GM19452 (cell line): ENCODE results near the gene ADCY4.
A peak's percentile ranks its signal among the peaks of the same experiment; 100 is the strongest.

Experiments
- ATAC-seq: cut with Tn5 transposase; IDR thresholded peaks from one replicate; pipeline ENCODE4 v1.9.1; 2021; ENCODE audit not compliant: unreplicated experiment

The ADCY4 gene

DNA sequence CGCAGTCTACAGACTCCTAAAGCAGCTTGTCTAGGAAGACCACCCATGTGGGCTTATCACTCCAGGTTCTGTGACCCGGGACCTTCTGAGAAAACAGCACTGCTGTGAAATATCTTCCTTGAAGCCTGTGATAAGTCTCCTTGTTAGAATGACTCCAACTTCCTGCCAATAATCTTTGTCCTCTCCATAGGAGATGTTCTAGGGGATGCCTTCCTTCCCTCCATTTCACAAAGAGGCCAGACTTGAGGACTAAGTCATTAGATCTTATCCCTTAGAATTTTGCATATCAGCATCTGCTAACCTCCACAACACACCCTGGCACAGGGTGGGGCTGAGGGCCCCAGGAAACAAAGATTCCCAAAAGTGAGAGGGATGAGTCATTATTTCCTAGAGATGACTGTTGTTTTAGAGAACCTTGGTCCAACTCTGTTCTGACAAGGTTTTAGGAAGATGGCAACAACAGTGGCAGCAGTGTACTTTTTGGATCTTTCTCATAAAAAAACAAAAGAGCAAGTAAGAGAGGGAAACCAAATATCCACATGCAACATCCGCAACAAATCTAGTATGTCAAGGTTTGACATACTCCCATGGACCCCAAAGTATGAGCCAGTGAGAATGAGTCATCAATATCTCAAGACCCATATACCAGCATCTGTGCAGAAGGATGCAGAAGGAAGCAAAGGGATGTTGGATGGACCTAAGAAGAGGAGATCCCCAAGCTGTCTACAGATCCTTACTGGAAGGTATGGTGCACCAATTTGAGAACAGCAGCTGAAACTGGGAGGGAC is 17.5 kb downstream of the ADCY4 start:
- ATAC-seq, result no peak

DNA sequence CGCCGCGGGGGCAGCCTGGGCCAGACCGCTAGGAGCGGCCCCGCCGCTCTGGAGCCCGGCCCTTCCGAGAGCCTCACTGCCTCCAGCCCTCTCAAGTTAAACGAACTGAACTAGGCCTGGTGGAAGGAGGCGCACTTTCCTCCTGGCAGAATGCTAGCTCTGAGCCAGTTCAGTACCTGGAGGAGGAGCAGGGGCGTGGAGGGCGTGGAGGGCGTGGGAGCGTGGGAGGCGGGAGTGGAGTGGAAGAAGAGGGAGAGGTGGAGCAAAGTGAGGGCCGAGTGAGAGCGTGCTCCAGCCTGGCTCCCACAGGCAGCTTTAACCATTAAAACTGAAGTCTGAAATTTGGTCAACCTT is 18.3 kb downstream of the ADCY4 start:
- ATAC-seq, result no peak

DNA sequence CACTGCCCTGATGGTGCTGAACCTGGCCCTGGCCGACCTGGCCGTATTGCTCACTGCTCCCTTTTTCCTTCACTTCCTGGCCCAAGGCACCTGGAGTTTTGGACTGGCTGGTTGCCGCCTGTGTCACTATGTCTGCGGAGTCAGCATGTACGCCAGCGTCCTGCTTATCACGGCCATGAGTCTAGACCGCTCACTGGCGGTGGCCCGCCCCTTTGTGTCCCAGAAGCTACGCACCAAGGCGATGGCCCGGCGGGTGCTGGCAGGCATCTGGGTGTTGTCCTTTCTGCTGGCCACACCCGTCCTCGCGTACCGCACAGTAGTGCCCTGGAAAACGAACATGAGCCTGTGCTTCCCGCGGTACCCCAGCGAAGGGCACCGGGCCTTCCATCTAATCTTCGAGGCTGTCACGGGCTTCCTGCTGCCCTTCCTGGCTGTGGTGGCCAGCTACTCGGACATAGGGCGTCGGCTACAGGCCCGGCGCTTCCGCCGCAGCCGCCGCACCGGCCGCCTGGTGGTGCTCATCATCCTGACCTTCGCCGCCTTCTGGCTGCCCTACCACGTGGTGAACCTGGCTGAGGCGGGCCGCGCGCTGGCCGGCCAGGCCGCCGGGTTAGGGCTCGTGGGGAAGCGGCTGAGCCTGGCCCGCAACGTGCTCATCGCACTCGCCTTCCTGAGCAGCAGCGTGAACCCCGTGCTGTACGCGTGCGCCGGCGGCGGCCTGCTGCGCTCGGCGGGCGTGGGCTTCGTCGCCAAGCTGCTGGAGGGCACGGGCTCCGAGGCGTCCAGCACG is 18.9 kb downstream of the ADCY4 start:
- ATAC-seq, result no peak

DNA sequence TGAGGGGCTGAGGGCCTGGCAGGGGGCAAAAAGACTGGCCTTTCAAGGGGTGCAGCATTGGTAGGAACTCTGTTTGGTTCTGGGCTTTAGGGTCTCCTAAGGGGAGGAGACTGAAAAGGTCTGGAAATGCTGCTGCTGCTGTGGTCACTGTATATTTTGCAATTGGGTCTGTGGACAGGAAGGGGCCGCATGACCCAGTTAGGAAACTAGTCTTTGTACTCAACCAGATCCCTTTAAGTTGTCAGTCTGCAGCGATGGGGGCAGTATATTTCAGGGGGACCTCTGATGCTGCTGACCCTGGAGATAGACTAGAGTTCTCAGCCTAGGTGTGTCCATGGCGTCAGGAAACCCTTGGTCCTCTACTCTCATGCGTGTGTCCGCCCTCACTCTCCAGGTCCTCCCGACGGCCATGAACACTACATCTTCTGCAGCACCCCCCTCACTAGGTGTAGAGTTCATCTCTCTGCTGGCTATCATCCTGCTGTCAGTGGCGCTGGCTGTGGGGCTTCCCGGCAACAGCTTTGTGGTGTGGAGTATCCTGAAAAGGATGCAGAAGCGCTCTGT is 19.5 kb downstream of the ADCY4 start:
- ATAC-seq, result no peak

DNA sequence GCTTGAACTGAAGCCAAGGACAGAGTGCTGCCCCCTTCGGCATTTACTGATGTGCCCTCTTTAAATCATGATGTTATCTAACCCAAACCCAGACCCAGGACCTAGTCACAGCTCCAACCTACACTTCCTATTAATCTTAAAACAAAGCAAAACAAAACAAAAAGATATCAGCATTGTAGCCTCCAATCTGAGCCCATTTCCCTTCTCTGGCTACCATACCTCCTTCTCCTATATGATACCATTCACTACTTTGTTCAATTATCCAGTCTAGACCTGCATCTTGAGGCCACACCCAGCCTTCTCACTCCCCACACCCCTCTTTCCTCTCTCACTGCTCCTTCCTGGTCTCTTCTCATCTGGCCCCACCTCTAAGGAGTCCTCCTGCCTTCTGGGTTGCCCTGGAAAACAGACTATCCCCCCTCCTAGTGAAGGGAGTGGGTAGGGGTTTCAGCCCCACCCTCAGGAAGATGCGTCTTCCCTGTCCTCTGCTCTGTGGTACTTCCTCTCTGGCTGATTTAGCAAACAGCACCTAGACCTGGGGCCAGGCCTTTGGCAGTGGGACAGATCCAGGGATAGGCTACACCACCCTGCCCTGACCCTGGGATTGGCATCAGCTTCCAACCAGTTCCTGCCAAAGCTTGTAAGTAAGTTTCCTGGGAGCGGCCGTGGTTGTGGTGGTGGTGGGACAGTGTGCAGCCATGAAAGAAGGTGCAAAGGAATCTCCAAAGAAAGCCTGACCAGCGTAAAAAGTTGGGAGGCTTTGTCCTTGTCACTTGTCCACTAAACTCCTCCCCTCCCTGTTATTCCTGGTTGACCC is 20.3 kb downstream of the ADCY4 start:
- no peak for ATAC-seq

DNA sequence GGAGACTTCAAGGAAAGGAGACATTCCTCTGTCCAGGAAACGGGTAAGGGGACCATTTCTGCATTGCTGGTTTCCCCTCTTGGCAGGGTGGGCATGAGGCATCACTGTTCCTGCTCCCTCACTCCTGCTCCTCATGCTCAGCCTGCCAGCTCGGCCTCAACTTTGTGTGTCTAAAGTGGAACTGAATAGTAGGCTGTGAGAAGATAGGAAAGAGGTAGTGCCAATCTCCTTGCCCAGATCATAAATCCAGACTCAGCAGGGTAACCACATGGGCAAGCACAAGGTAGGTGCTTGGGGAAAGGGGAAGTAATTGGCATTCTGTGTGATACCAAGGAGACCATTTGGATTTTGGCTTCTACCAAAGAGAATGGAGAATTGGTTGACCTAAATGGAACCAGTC is 21.0 kb downstream of the ADCY4 start:
- no peak for ATAC-seq

DNA sequence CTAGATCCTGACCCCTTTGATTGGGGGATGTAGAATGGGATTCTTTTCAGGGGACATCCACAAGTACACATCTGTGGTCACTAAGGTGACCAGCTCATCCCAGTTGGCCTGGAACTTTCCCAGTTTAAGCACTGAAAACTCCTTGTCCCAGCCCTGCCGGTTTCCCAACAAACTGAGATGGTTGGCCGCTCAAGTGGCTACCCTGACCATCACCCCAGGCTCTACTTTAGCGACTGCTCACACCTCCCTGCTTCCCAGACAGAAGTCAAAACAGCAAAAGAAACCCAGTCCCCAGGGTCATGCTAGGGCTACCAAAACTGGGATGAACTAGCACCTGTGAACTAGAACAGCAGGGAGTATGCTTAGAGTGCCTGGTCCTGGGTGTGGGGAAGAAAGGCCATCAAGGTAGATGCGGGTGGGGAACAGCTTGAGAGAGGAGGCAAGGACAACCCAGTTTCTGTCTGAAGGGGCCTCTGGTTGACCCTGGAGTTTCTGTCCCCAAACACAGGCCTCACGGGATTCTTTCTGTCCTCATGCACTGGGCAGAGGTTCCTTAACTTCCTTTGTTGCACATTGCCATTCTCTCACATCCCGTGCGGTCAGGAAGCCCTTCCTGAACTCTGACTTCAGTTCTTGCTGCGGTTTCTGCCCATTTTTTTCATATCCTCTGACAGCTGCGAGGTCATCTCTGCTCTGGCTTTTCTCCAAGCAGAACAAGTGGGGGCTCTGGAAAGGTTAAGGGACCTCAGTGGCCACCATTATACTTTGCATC is 21.9 kb downstream of the ADCY4 start:
- no peak for ATAC-seq

DNA sequence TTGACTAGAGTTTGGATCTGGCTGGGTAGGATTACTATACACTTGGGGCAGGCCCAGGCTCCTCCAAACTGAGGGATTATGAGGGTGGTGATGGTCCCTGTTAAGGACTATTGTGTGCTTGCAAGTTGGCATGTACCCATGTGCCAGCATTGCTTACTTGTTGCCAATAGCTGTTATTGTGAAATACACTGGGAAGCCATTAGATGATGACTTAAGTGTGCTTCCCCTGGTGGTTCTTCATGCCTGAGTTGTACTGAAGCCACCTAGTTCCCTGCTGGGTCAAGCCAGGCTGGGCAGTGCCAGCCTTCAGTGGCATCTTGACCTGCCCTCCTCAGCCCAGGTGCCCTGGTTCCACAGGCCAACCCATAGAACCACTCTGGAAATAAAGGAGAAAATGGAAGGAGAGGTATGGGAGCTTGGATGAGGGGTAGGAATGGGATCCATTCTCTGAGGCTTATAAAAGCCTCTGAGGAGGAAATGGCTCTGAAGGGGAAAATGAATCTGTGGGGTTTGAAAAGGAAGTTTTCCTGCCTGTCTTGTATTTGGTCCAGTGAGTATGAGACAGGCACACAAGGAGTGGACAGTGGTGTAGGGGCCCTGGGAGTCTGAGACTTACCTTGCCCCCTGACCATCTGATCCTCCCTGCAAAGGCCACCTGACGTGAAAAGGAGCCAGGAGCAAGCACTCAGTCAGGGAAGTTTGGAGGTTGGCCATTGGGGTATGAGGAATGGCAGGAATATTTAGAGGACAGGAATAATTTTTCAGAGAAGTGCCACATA is 22.8 kb downstream of the ADCY4 start:
- ATAC-seq, result no peak

DNA sequence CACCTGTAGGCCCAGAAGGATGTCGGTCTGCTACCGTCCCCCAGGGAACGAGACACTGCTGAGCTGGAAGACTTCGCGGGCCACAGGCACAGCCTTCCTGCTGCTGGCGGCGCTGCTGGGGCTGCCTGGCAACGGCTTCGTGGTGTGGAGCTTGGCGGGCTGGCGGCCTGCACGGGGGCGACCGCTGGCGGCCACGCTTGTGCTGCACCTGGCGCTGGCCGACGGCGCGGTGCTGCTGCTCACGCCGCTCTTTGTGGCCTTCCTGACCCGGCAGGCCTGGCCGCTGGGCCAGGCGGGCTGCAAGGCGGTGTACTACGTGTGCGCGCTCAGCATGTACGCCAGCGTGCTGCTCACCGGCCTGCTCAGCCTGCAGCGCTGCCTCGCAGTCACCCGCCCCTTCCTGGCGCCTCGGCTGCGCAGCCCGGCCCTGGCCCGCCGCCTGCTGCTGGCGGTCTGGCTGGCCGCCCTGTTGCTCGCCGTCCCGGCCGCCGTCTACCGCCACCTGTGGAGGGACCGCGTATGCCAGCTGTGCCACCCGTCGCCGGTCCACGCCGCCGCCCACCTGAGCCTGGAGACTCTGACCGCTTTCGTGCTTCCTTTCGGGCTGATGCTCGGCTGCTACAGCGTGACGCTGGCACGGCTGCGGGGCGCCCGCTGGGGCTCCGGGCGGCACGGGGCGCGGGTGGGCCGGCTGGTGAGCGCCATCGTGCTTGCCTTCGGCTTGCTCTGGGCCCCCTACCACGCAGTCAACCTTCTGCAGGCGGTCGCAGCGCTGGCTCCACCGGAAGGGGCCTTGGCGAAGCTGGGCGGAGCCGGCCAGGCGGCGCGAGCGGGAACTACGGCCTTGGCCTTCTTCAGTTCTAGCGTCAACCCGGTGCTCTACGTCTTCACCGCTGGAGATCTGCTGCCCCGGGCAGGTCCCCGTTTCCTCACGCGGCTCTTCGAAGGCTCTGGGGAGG is 23.9 kb downstream of the ADCY4 start, which contains the start of gene LTB4R:
Gene LTB4R, plus strand, starts transcription at position 857 of the 959 bp plus-strand sequence. CDS start 4,150 bp downstream, outside the sequence.
- peak; percentile 66 for ATAC-seq

DNA sequence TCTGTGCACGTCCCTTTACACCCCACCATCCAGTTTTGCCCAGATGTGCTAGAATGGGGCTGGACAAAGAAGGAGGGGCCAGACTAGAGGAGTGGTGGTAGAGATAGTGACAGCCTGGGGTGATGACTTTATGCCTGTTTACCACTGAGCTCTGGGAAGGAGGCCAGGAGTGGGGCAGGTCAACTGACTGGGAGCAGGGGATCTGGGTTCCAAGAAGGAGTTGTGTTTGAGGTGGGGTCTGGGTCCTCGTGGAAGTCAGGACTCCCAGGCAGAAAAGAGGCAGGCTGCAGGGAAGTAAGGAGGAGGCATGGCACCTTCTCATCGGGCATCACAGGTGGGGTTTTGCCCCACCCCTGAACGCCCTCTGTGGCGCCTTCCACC is 24.6 kb downstream of the ADCY4 start:
- no peak for ATAC-seq

DNA sequence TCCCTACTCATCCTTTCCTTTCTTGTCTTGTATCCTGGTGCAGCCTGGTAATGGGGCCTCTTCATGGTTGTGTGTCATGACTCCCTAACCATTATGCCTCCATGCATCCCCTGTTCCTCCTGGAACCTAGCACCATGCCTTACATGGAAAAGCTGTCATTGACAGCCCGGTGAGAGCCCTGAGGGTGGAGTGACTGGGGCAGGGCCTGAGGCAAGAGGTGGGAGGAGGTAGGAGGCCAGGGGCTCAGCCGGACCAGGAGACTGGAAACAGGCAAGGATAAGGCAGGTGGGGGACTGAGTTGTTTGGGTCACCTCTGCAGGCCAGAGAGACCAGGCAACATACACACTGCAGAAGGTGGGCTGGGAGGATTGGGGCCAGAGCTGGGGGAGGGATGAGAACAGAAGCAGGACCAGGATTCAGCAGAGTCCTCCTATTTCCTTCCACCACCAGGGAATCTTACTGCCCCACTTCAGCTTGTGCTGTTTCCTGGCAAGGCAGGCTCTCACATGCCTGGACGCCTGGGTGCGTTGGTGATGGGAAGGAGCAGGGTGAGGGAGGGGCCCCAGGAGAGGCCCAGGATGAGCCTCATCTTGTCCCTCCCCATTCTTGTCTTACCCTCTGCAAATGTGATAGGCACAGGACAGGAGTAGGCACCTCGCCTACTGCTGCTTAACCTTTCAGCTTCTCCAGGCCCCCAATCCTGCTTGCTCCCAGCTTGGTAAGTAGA is 25.2 kb downstream of the ADCY4 start, which contains the start of gene LTB4R2:
Gene LTB4R2, plus strand, starts transcription at position 603 of the 727 bp plus-strand sequence. CDS start 525 bp downstream, outside the sequence.
- no peak for ATAC-seq

DNA sequence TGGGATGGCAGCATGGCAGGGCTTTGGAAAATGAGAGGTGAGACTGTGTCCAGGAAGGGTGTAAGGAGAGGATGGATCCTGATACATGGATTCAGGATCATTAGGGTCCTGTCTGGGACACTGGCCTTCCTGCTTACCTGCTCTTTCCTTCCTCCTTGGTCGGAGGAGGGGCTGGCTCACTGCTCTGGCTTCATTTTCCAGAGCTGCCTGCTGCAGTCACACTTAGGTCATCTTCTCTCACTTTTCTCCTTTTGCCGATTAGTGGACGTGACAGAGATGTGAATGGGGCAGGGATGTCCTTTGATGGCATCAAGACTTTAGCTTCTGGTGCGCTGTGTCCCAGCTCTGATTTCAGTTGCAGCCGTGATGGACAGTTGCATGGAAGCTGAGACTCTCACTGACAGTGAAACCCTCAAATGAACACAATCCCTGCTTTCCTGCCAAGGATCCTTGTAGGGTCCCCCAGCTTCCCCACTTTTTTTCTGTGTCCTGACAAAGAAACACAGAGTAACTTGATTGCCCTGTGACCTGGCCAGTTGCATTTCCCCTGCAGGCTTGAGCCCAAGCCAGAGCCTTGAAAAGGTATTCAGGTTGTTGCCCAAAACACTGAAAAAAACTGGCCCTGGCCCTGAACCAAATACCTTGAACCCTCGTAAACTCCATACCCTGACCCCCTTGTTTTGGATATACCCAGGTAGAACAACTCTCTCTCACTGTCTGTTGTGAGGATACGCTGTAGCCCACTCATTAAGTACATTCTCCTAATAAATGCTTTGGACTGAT is 26.3 kb downstream of the ADCY4 start:
- no peak for ATAC-seq

DNA sequence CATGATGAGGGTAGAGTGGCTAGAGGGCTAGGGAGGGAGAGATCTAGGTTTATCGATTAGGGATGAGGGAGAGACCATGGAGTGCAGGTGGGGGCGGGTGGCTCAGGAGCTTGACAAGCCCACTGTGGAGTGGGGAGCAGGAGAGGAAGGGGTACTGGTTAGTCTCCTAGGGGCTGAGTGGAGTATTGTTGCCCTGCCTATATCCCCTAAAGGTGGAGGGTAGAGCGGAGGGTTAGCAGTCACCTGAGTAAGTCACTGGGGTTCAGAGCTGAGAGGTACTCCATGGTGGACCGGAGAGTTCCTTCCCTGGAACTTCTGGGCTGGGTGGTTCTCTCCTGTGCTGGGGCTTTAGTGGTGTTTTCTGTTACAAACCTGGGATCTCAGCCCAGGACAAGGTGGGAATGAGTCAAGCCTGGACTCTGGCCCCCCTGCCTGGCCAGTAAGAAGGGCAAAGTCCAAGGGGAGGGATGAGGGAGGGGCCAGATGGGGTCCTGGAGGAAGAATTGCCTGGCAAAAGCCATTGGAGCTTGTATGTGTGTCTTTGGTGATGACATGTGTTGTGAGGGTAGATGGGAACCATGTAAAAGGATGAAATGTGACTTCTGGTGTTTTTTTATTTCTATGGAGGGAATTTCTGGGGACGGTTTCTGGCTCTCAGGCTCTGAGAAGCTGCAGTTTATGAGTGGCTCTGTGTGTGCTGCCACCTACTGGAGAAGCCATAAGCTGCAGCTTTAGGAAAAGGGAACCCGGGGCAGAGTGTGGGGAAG is 27.1 kb downstream of the ADCY4 start, which contains the start of gene CIDEB:
Gene CIDEB, minus strand, starts transcription at position 403 of the 767 bp plus-strand sequence. Its CDS starts 119 bp downstream, at position 284.
- no peak for ATAC-seq

DNA sequence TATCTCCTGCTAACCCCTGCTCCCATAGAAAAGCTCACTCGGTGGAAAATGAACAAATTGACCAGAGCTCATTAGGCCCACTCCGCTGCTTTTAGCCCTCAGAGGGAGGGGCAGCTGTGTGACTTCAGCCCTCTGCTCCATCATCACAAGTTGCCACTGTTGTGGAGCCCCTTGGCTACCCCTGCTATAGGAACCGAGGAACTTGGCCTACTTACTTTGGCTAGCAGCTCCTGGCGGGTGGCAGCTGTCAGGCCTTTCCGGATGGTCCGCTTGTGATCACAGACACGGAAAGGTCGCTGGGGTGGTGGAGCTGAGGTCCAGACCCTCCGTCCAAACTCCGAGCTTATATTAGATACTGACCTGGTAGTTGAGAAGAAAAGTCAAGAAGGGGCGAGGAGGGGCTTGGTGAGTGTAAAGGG is 27.7 kb downstream of the ADCY4 start:
- ATAC-seq, result no peak

DNA sequence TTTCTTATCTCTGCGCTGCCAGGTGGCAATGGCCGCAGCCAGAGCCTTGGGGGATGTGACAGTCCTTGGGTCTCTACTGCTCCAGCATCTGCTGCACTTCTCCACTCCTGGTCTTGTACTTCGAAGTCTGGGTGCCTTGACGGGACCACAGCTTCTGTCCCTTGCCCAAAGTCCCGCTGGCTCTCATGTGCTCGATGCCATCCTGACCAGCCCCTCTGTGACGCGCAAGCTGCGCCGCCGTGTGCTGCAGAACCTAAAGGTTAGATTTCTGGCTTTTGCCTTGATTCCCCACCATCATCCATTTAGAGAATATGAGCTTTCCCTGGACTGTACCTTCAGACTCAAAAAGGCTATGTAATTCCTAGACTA is 30.9 kb downstream of the ADCY4 start:
- ATAC-seq, result no peak

DNA sequence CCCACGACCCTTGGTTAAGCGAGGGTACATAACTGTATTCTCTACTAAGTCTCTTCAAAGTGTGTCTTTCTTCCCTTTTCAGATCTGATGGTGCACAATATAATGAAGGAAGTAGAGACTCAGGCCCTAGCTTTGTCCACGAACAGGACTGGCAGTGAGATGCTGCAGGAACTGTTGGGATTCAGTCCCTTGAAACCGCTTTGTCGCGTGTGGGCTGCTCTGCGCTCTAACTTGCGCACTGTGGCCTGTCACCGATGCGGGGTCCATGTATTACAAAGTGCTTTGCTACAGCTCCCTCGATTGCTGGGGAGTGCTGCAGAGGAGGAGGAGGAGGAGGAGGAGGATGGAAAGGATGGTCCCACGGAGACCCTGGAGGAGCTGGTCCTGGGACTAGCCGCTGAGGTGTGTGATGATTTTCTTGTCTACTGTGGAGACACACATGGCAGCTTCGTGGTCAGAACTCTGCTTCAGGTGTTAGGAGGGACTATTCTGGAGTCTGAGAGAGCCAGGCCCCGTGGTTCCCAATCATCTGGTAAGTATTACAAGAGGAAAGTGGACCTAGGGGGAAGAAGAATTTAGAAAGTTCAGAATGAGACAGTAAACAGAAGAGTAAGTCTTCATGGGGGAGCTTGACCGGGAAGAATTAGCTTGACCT is 34.4 kb downstream of the ADCY4 start:
- ATAC-seq, result no peak
